ENCODE measurements around the gene REM2.

GRCh38 chr14:22908601-22909000 lies 25.6 kb downstream of the REM2 start:
- TF ChIP-seq CTCF (IDR thresholded peaks at IDR 0.05) (no peak), ZFX (IDR thresholded peaks at IDR 0.05; ENCODE audit: borderline replicate concordance) (no peak)
